Measurements from ENCODE around the gene DOK3. TPM values are rescaled to one million over a fixed set of nuclear protein-coding genes. Genes with fewer than 3 reads are reported as not detected.

The DOK3 gene
- total RNA-seq, 2 experiments from 2014 or later, result 7.3 to 7.8 TPM

Other genes with a start within 250 kb of the DOK3 start
- gene RAB24, start 206.1 kb downstream of the DOK3 start, total RNA-seq, result 10 to 100 TPM; 44.1 to 48.8 TPM
- 100 to 1,000 TPM; 152 to 154 TPM for gene PRELID1, start 206.0 kb downstream of the DOK3 start, total RNA-seq
- gene MXD3, start 197.9 kb downstream of the DOK3 start, total RNA-seq, result 10 to 100 TPM; 93.2 to 96.9 TPM
- 100 to 1,000 TPM; 119 to 127 TPM for gene LMAN2, start 158.2 kb downstream of the DOK3 start, total RNA-seq
- gene RGS14, start 151.9 kb downstream of the DOK3 start, total RNA-seq, result 100 to 1,000 TPM; 112 to 117 TPM
- gene SLC34A1, start 125.4 kb downstream of the DOK3 start, total RNA-seq, result 1 to 10 TPM; 2.0 to 2.1 TPM
- gene PFN3, start 109.2 kb downstream of the DOK3 start, total RNA-seq, result not detected
- gene F12, start 100.3 kb downstream of the DOK3 start, total RNA-seq, result 1 to 10 TPM; 3.2 to 3.5 TPM
- gene GRK6, start 83.2 kb downstream of the DOK3 start, total RNA-seq, result 100 to 1,000 TPM; 206 to 213 TPM
- 10 to 100 TPM in 1 of 2 experiments, 1 to 10 TPM in 1; 9.8 to 11.6 TPM for gene PRR7, start 63.0 kb downstream of the DOK3 start, total RNA-seq
- gene DBN1, start 36.2 kb downstream of the DOK3 start, total RNA-seq, result 100 to 1,000 TPM in 1 of 2 experiments, 10 to 100 TPM in 1; 92.9 to 104 TPM
- gene PDLIM7, start 12.2 kb downstream of the DOK3 start, total RNA-seq, result 10 to 100 TPM; 62.5 to 67.3 TPM
- gene DDX41, start 7.1 kb upstream of the DOK3 start, total RNA-seq, result 100 to 1,000 TPM; 135 to 149 TPM
- 100 to 1,000 TPM in 1 of 2 experiments, 10 to 100 TPM in 1; 95.8 to 105 TPM for gene FAM193B, start 44.7 kb upstream of the DOK3 start, total RNA-seq
- gene TMED9, start 82.4 kb upstream of the DOK3 start, total RNA-seq, result 100 to 1,000 TPM; 104 to 109 TPM
- 10 to 100 TPM; 17.3 to 19.5 TPM for gene B4GALT7, start 90.3 kb upstream of the DOK3 start, total RNA-seq

Measured in activated CD8-positive, alpha-beta T cell treated with anti-CD3 and anti-CD28 coated beads, Interleukin-2, amount 10 ng/mL, durations not matched to agents 7 days and 5 days (primary cell).